ENCODE measurements around the gene FICD.

FICD gene

DNA sequence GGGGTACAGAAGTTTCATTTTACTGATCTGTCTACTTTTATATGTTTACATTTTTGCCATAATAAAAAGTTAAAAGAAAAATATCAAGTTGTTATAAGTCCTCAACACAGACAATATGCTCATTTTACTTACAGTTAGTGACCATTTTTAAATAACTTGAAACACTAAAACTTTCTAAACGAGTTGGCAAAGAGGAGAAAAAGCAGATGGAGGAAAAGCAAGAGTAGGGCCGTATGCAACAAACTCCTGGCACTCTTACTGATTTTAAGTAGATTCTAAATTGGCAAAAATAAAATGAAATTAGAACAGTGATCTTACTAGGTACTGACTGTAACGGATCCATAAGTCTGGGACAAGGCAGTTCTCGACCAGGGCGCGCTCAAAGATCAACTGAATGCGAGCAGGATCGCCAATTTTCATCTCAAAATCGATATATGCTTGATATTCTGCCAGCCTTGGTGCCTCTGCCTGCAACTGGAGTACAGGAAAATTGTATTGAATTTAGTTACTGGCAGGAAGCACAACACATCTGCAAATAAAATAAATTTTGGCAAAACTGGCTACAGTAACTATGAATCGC, 23.6 kb downstream of the FICD start:
- TF ChIP-seq GATA2 (IDR thresholded peaks at IDR 0.05; ENCODE audit: low read depth, low read length) (no peak), GATA3 (IDR thresholded peaks at IDR 0.05; ENCODE audit: low read depth, low read length) (no peak)

DNA sequence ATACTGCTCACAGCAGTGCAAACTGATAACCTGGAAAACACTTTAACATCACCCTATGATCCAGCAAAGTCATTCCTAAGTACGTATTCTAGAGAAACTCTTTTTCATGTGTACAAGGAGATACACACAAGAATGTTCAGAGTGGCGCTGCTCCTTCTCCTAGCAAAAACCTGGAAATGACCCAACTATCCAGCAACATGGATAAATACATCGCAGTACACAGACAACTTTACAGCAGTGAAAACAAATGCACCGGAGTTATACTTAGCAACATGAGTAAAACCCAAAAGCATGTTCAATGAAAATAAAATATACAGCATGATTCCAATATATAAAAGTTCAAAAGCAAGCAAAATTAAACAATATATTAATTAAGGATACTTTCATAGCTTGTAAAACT, 27.2 kb downstream of the FICD start:
- no peak for TF ChIP-seq GATA3 (IDR thresholded peaks at IDR 0.05; ENCODE audit: low read depth, low read length)
- TF ChIP-seq GATA2 (IDR thresholded peaks at IDR 0.05; ENCODE audit: low read depth, low read length): no peak

DNA sequence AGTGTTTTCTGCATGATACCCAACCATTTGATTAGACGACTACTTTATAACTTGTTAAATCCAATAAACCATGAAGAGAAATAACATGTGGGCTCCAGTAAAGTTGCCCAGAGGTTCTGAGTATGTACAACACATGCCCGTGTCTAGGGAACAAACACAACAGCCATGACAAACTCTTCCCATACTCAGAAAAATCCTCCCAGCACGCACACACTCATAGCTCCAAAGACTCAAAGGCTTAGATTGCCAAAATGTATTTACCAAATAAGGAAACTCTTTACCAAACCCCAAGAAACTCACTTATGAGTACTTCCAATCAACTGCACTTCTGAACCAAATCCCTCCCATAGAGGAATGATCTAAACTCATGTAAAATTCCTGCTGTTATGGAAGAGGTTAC, 28.6 kb downstream of the FICD start:
- no peak for TF ChIP-seq GATA3 (IDR thresholded peaks at IDR 0.05; ENCODE audit: low read depth, low read length)

DNA sequence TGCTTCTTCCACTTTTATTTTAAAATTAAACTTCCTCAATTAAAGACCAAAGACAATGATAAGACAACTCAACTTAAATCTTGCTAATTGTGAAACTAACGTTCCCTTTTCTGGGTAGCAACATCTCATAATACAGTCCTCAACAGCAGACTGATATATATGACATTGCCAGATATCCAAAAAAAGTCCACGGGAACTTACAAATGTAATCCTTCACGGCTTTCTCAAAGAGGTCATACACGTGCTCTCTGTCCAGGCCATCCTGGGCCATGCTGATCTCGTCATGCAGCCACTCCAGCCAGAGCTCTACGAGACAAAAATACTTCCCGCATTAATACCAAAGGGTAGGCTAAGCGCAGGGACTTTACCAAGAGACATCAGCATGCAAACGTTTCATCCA, 32.6 kb downstream of the FICD start:
- TF ChIP-seq GATA2 (IDR thresholded peaks at IDR 0.05; ENCODE audit: low read depth, low read length): no peak
- no peak for TF ChIP-seq GATA3 (IDR thresholded peaks at IDR 0.05; ENCODE audit: low read depth, low read length)

DNA sequence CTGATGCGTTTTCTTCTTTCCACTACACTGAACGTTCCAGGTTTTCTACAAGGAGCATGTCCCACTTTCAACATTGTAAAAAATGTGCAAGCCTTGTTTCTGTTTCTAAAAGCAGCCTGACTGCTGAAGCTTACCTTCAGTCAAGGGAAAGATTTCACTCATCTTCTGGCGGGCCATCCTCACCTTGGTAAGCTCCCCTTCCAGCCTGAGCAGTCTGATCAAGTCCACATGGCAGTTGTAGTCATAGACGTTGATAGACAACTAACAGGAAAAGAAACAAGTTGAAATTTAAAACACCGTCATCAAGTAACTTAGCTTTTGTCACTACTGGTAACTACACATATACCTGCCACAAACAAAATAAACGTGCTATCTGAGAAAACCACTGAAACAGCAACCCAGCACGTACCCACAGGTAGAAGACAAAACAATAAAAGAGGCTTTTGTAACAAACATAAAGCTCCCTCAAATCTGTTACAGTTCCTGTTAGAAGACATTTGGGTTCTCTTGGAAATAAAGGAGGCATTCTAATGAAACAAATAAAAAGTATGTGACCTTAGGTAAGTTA, 34.0 kb downstream of the FICD start:
- no peak for TF ChIP-seq GATA3 (IDR thresholded peaks at IDR 0.05; ENCODE audit: low read depth, low read length)
- no peak for TF ChIP-seq GATA2 (IDR thresholded peaks at IDR 0.05; ENCODE audit: low read depth, low read length)

DNA sequence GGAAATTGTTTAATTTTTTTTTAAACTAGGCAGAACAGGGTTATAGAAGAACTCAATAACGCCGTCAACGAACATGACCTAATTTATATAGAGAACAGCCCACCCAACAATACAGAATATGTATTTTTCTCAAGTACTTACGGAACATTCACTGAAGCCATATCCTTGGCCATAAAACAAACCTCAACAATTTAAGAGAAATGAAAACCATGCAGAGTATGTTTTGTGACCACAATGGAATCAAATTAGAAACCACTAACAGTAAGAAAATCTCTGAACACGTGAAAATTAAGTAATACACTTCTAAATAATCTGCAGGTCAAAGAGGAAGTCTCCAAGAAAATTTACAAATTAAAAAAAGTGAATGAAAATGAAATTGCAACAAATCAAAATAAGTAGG, 36.5 kb downstream of the FICD start:
- TF ChIP-seq GATA2 (IDR thresholded peaks at IDR 0.05; ENCODE audit: low read depth, low read length) (no peak), GATA3 (IDR thresholded peaks at IDR 0.05; ENCODE audit: low read depth, low read length) (no peak)

DNA sequence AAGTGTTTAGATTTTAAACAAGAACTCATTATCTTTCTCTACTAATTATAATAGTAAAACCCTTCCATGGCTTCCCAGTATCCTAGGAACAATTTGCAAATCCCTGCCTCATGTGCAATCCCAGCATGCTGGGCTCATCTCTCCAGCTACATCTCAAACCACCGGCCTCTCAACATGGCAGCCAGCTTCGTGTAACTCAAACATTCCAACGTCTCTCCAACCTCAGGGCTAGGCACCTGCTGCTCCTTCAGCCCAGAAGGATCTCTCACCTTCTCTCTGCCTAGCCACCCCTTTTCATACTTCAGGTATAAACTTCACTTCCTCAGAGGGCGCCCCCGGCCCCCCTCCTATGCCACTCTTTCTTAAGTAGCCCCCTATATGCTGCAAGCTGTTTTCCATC, 38.7 kb downstream of the FICD start:
- no peak for TF ChIP-seq GATA2 (IDR thresholded peaks at IDR 0.05; ENCODE audit: low read depth, low read length)
- TF ChIP-seq GATA3 (IDR thresholded peaks at IDR 0.05; ENCODE audit: low read depth, low read length): no peak

DNA sequence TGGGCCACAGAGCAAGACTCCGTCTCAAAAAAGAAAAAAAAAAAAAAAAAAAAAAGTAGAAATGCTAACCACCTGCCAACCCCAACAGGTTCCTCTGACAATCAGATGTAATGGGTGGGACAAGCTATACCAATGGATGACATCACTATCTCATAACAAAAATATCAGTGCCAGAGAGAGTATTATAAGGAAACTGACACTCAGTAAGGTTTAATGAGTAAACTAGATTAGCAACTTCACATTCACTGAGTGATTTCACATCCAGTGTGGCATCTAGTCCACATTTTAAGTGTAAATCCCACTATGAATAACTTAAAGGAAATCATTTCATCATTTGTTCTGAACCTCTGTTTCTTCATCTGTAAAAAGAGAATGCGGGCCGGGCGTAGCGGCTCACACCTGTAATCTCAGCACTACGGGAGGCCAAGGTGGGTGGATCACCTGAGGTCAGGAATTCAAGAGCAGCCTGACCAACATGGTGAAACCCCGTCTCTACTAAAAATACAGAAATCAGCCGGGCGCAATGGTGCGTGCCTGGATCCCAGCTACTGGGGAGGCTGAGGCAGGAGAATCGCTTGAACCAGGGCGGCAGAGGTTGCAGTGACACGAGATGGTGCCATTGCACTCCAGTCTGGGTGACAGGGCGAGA, 44.1 kb downstream of the FICD start:
- TF ChIP-seq GATA2 (IDR thresholded peaks at IDR 0.05; ENCODE audit: low read depth, low read length) (no peak), GATA3 (IDR thresholded peaks at IDR 0.05; ENCODE audit: low read depth, low read length) (no peak)

DNA sequence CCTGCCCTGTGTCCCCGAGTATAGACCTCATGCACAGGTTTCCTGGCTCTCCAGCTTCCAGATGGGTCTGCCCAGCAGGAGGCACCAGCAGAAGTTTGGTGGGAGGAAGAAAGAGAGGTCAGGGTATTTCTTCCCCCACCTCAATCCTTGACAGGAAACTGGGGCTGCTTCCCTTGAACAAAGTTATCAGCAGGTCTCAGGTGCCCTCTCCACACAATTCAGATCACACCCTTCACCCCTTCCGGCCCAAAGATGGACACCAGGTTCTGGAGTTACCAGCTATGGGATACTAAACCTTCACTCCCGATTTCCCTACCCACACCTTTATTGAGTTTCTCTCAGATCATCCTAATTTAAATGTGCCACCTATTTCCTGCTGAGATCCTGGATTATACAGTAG, 44.7 kb downstream of the FICD start:
- TF ChIP-seq GATA2 (IDR thresholded peaks at IDR 0.05; ENCODE audit: low read depth, low read length) (no peak), GATA3 (IDR thresholded peaks at IDR 0.05; ENCODE audit: low read depth, low read length) (no peak)

DNA sequence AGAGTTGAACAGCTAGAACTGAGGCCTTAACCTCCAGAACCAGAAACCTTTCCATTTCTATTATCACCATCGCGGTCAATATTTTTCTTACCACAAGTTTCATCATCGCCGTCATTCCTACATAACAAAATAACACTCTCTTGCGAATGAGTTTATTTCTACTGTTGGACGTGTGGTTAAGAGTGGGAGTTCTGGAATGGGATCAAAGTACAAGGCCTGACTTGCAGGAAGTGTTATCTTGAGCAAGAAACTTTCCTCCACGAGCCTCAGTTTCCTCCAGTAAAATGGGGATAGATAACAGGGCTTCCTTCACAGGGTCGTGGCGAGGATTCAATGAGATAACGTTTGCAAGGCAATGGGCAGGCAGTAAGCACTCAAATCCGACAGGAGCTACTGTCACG, 45.2 kb downstream of the FICD start:
- TF ChIP-seq GATA3 (IDR thresholded peaks at IDR 0.05; ENCODE audit: low read depth, low read length) (no peak), GATA2 (IDR thresholded peaks at IDR 0.05; ENCODE audit: low read depth, low read length) (no peak)

DNA sequence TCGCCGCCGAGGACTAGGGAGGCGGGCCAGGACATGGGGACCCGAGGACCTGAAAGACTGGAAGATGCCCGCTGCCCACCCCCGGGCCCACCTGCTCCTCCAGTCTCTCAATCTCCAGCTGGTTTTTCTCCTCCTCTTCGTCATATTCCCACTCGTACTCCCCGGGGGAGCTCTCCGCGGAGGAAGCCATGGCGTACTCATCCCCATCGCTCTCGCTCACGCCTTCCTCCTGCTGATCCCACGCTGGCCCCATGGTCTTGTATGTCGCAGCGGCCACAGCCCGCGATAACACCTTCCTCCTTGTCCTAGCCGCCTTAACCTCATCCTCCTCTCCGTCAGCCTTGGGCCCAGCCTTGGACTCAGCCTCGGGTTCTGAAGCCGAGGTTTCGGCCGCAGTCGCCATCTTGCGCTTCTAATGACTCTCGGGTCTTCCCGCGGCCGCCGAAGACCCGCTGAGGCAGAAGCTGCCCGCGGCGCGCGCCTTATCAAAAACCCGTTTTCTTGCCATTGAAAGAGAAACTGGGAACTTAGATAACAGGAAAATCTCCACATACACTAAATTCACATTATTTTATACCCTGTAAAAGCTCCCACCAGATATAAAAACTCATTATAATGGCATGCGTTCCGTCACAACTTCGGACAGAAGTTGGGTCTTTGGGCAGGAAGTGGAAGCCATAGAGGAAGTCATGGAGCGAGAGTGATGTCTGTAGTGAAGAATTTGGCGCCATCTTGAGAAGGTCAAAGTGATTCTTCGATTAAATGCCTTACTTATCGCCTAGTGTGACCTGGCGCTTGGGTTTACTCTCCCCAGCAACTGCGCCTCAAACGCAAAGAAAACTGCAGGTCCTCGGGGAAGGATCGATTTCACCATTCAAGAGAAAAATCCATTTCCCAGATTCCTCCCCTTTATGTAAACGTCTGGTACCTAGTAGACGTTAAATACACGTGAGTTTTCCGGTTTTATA, 46.0 kb downstream of the FICD start, which contains the start of gene SART3:
TSS of gene SART3 (minus strand) at position 422 of the 968 bp plus-strand sequence. CDS start at position 403, 19 bp downstream.
- no peak for TF ChIP-seq GATA2 (IDR thresholded peaks at IDR 0.05; ENCODE audit: low read depth, low read length)
- TF ChIP-seq GATA3 (IDR thresholded peaks at IDR 0.05; ENCODE audit: low read depth, low read length): no peak

DNA sequence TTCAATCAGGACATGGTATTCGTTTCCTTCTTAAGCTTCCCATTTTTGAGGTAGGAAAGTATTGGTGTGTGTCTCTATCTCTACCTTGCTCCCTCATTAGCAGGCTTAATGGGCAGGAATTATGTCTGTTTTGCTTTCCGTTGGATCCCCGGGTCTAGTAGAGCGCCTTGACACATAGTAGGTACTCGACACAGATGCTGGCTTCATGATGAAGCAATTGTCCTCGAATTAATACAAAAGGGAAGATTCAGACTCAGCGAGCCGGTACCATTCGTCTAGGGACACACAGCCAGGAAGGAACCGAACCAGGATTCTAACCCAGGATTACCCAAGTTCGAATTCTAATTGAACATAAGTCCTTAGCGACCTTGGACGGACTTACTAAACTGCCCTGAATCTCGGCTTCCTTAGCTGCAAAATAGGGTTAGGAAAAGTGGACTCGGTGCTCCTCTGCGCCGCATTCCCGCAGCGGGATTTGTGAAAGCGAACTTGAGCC, 46.8 kb downstream of the FICD start:
- TF ChIP-seq GATA3 (IDR thresholded peaks at IDR 0.05; ENCODE audit: low read depth, low read length) (no peak), GATA2 (IDR thresholded peaks at IDR 0.05; ENCODE audit: low read depth, low read length) (no peak)

DNA sequence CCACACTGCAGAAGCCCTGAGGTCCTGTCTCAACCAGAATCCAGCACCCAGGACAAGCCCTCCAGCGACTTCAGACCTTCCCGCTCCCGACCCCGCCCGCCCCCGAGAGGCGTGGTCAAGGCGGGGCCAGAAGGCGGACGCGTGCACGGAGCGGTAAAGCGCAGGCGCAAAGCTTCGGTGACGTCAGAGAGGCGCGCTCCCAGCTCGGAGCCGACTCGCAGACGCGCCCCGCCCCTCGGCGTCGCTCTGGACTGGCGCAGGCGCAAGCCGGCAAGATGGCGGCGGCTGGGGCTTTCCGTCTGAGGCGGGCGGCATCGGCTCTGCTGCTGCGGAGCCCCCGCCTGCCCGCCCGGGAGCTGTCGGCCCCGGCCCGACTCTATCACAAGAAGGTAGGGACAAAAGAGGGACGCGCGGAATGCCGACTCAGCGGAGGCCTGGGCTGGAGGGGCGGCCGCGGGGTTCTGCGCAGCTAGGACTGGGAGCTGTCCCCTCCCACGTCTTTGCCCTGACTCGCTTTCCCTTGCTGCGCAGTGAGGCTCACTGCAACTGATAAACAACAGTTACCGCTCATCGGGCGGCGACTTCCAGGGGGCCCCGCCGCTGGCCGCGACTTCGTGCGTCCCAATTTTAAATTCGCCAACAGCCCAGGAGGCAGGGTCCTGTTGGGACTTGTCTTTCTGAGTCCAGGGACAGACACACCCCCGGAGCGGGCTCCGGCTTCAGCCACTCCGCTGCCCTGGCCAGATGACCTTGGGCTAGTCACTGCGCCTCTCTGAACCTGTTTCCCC, 47.5 kb downstream of the FICD start, which contains the start of gene ISCU:
TSS of gene ISCU (plus strand) at position 249 of the 788 bp plus-strand sequence. CDS start at position 276, 27 bp downstream.
- TF ChIP-seq GATA2 (IDR thresholded peaks at IDR 0.05; ENCODE audit: low read depth, low read length): no peak
- no peak for TF ChIP-seq GATA3 (IDR thresholded peaks at IDR 0.05; ENCODE audit: low read depth, low read length)
